ENCODE results near the gene TTC24.

TTC24 gene

GRCh38 chr1:156592910-156593660, 13.6 kb downstream of the TTC24 start:
- Histone ChIP-seq H3K27ac (ENCODE audit: low read depth, low read length) (peak overlapping the region; percentile 51), H3K27me3 (ENCODE audit: low read length) (no peaks in the 10 kb centered on the region), H3K36me3 (ENCODE audit: low read length) (no peaks in the 10 kb centered on the region), H2AFZ (ENCODE audit: low read depth, low read length, severe bottlenecking) (no peak overlapping the region), H3K4me3 (ENCODE audit: insufficient read depth, low read length, poor library complexity, severe bottlenecking) (no peak overlapping the region), H4K20me1 (ENCODE audit: low read depth, low read length) (no peaks in the 10 kb centered on the region), H3F3A (ENCODE audit: insufficient read depth) (peaks cover 26% of the 10 kb centered on the region), H3K4me2 (ENCODE audit: low read depth, low read length, poor library complexity, severe bottlenecking) (peak overlapping the region; percentile 76), H3K9me2 (replicated peaks; ENCODE audit: insufficient read depth, low read length) (no peaks in the 10 kb centered on the region), H3K9me3 (ENCODE audit: insufficient read depth, low read length) (no peaks in the 10 kb centered on the region), H3K79me2 (ENCODE audit: insufficient read depth, low read length) (peaks cover 5% of the 10 kb centered on the region; the same call in 1 of the 2 replicates), H3K9ac (ENCODE audit: low read length) (peak overlapping the region; percentile 90; the same call in 1 of the 2 replicates)
- TF ChIP-seq, protein P1, sequence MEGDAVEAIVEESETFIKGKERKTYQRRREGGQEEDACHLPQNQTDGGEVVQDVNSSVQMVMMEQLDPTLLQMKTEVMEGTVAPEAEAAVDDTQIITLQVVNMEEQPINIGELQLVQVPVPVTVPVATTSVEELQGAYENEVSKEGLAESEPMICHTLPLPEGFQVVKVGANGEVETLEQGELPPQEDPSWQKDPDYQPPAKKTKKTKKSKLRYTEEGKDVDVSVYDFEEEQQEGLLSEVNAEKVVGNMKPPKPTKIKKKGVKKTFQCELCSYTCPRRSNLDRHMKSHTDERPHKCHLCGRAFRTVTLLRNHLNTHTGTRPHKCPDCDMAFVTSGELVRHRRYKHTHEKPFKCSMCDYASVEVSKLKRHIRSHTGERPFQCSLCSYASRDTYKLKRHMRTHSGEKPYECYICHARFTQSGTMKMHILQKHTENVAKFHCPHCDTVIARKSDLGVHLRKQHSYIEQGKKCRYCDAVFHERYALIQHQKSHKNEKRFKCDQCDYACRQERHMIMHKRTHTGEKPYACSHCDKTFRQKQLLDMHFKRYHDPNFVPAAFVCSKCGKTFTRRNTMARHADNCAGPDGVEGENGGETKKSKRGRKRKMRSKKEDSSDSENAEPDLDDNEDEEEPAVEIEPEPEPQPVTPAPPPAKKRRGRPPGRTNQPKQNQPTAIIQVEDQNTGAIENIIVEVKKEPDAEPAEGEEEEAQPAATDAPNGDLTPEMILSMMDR (IDR thresholded peaks at IDR 0.05; ENCODE audit: insufficient read depth, low read length, poor library complexity, severe bottlenecking): no peak
- TF ChIP-seq EZH2phosphoT487 (conservative IDR thresholded peaks at IDR 0.05; ENCODE audit: low read length): no peak

DNA sequence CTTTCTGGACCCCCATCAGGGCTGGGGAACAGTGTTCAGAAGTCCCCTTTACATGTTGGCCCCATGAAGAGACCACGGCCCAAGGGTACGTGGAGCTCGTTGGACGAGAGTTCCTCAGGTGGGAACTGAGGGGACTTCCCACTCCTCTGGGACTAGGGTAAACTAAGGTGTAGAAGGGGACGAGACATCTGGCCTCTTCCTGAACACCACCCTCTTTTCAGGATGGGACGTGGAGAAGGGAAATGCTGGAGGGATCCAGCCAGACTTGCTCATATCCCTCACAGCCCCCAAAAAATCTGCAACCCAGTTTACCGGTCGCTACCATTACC, 14.1 kb downstream of the TTC24 start:
- no peaks in the 10 kb centered on the region for H3K27me3 ChIP-seq (ENCODE audit: low read length)
- peaks cover 26% of the 10 kb centered on the region for H3F3A ChIP-seq (ENCODE audit: insufficient read depth)
- no peak overlapping the region for H3K27ac ChIP-seq (ENCODE audit: low read depth, low read length)
- no peak overlapping the region for H3K9ac ChIP-seq (ENCODE audit: low read length)
- no peaks in the 10 kb centered on the region for H3K36me3 ChIP-seq (ENCODE audit: low read length)
- H3K9me2 ChIP-seq (replicated peaks; ENCODE audit: insufficient read depth, low read length): no peaks in the 10 kb centered on the region
- no peaks in the 10 kb centered on the region for H4K20me1 ChIP-seq (ENCODE audit: low read depth, low read length)
- H2AFZ ChIP-seq (ENCODE audit: low read depth, low read length, severe bottlenecking): no peak overlapping the region
- TF ChIP-seq, protein P1 (IDR thresholded peaks at IDR 0.05; ENCODE audit: insufficient read depth, low read length, poor library complexity, severe bottlenecking): no peak
- no peak for TF ChIP-seq EZH2phosphoT487 (conservative IDR thresholded peaks at IDR 0.05; ENCODE audit: low read length)
- H3K4me3 ChIP-seq (ENCODE audit: insufficient read depth, low read length, poor library complexity, severe bottlenecking): no peak overlapping the region
- peaks cover 5% of the 10 kb centered on the region; the same call in 1 of the 2 replicates for H3K79me2 ChIP-seq (ENCODE audit: insufficient read depth, low read length)
- H3K9me3 ChIP-seq (ENCODE audit: insufficient read depth, low read length): no peaks in the 10 kb centered on the region
- no peak overlapping the region for H3K4me2 ChIP-seq (ENCODE audit: low read depth, low read length, poor library complexity, severe bottlenecking)

DNA sequence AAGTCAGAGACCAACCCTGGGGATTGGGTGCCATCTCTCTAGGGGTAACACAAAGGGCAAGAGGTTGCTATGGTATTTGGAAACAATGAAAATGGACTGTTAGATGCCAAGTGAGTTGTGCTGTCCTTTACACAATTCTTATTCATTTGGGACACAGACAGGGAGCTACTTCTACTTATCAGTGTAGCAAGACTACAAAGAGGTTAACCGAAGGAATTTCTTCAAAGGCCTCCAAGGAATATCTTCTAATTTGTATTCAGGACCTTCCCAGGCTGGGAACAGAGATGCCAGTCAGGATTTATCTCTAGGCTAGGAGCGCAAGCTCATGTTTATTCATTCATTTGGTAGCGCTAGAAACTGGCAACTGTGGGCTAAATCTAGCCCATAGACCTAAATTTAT, 14.7 kb downstream of the TTC24 start:
- Histone ChIP-seq H3K4me2 (ENCODE audit: low read depth, low read length, poor library complexity, severe bottlenecking) (no peak overlapping the region), H3K9me3 (ENCODE audit: insufficient read depth, low read length) (no peaks in the 10 kb centered on the region), H3K36me3 (ENCODE audit: low read length) (no peaks in the 10 kb centered on the region), H3F3A (ENCODE audit: insufficient read depth) (peaks cover 29% of the 10 kb centered on the region), H2AFZ (ENCODE audit: low read depth, low read length, severe bottlenecking) (no peak overlapping the region), H3K4me3 (ENCODE audit: insufficient read depth, low read length, poor library complexity, severe bottlenecking) (no peak overlapping the region), H3K79me2 (ENCODE audit: insufficient read depth, low read length) (peaks cover 11% of the 10 kb centered on the region; the same call in 1 of the 2 replicates), H3K9ac (ENCODE audit: low read length) (no peak overlapping the region), H3K9me2 (replicated peaks; ENCODE audit: insufficient read depth, low read length) (no peaks in the 10 kb centered on the region), H3K27ac (ENCODE audit: low read depth, low read length) (no peak overlapping the region), H3K27me3 (ENCODE audit: low read length) (no peaks in the 10 kb centered on the region), H4K20me1 (ENCODE audit: low read depth, low read length) (no peaks in the 10 kb centered on the region)
- TF ChIP-seq, protein P1 (IDR thresholded peaks at IDR 0.05; ENCODE audit: insufficient read depth, low read length, poor library complexity, severe bottlenecking): no peak
- no peak for TF ChIP-seq EZH2phosphoT487 (conservative IDR thresholded peaks at IDR 0.05; ENCODE audit: low read length)

Data from SU-DHL-6 (cell line).